ENCODE measurements around the gene SNX24.

DNA sequence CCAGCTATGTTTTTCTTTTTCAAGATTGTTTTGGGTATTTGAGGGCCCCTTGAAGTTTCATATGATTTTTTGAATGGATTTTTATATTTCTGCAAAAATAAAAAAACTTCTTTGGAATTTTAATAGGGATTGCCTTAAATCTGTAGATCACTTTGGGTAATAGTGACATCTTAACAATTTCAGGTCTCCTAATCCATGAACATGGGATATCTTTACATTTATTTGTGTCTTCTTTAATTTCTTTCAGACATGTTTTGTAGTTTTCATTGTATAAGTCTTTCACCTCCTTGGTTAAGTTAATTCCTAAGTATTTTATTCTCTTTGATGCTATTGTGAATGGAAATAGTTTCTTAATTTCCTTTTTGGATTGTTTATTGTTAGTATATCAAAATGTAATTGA, 112.0 kb downstream of the SNX24 start:
- TF ChIP-seq CTCF (IDR thresholded peaks at IDR 0.05) = no peak
- no peak for TF ChIP-seq POLR2A (IDR thresholded peaks at IDR 0.05)

Data from right lobe of liver (tissue), 4 donors.